ENCODE measurements around the gene MYD88. TPM values are rescaled to one million over a fixed set of nuclear protein-coding genes. Genes with fewer than 3 reads are reported as not detected.

The MYD88 gene
- total and polyA plus RNA-seq, 9 of the 15 experiments (the other 6 are each of a cell fraction or from before 2014, with no cell fraction given) = 3.2 to 47.3 (median 27.6) TPM

- TF ChIP-seq PPARD (CRISPR knock-in tag; IDR thresholded peaks at IDR 0.05) (no peak), TRIM28 (IDR thresholded peaks at IDR 0.05) (peak; percentile 8), GTF2A2 (tag; IDR thresholded peaks at IDR 0.05) (no peak), ZNF707 (CRISPR knock-in tag; conservative IDR thresholded peaks at IDR 0.05) (no peak), HNRNPK (IDR thresholded peaks at IDR 0.05; ENCODE audit: low read depth, low read length, poor library complexity, severe bottlenecking) (no peak), ELF4 (CRISPR knock-in tag; IDR thresholded peaks at IDR 0.05) (peak; percentile 72; the same call in 1 of the 2 replicates), TCF3 (CRISPR knock-in tag; IDR thresholded peaks at IDR 0.05) (no peak), ARID2 (IDR thresholded peaks at IDR 0.05) (no peak), ZNF197 (CRISPR knock-in tag; IDR thresholded peaks at IDR 0.05; ENCODE audit: low read depth) (peak; percentile 67; the same call in 1 of the 2 replicates), GTF2E2 (tag; IDR thresholded peaks at IDR 0.05) (peak; percentile 81; the same call in 1 of the 2 replicates), BRF1 (IDR thresholded peaks at IDR 0.05; ENCODE audit: borderline replicate concordance, extremely low read depth, insufficient read length) (no peak), TAF1 (IDR thresholded peaks at IDR 0.05; ENCODE audit: control insufficient read depth, extremely low read depth, insufficient read depth, low read length, severe bottlenecking) (peak; percentile 67), TCF7L2 (IDR thresholded peaks at IDR 0.05; ENCODE audit: low read depth, low read length) (peak; percentile 27; the same call in 1 of the 2 replicates), U2AF1 (optimal IDR thresholded peaks at IDR 0.05; ENCODE audit: low read depth, low read length) (peak; percentile 69), PKNOX1 (IDR thresholded peaks at IDR 0.05) (peak; percentile 99), FIP1L1 (IDR thresholded peaks at IDR 0.05; ENCODE audit: low read depth, low read length, poor library complexity, severe bottlenecking) (peak; percentile 69), CTBP1 (IDR thresholded peaks at IDR 0.05; ENCODE audit: borderline replicate concordance) (peak; percentile 81), MEF2D (tag; conservative IDR thresholded peaks at IDR 0.05; ENCODE audit: low read depth) (no peak; the same call in 1 of the 2 replicates), DLX4 (CRISPR knock-in tag; IDR thresholded peaks at IDR 0.05) (no peak), ZNF347 (CRISPR knock-in tag; IDR thresholded peaks at IDR 0.05; ENCODE audit: low read depth) (no peak)
- TF ChIP-seq, protein P1, sequence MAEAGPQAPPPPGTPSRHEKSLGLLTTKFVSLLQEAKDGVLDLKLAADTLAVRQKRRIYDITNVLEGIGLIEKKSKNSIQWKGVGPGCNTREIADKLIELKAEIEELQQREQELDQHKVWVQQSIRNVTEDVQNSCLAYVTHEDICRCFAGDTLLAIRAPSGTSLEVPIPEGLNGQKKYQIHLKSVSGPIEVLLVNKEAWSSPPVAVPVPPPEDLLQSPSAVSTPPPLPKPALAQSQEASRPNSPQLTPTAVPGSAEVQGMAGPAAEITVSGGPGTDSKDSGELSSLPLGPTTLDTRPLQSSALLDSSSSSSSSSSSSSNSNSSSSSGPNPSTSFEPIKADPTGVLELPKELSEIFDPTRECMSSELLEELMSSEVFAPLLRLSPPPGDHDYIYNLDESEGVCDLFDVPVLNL (CRISPR knock-in tag; IDR thresholded peaks at IDR 0.05; ENCODE audit: low read depth) = no peak
- TF ChIP-seq, protein P2, sequence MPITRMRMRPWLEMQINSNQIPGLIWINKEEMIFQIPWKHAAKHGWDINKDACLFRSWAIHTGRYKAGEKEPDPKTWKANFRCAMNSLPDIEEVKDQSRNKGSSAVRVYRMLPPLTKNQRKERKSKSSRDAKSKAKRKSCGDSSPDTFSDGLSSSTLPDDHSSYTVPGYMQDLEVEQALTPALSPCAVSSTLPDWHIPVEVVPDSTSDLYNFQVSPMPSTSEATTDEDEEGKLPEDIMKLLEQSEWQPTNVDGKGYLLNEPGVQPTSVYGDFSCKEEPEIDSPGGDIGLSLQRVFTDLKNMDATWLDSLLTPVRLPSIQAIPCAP (CRISPR knock-in tag; IDR thresholded peaks at IDR 0.05; ENCODE audit: borderline replicate concordance) = no peak
- TF ChIP-seq, protein P3, sequence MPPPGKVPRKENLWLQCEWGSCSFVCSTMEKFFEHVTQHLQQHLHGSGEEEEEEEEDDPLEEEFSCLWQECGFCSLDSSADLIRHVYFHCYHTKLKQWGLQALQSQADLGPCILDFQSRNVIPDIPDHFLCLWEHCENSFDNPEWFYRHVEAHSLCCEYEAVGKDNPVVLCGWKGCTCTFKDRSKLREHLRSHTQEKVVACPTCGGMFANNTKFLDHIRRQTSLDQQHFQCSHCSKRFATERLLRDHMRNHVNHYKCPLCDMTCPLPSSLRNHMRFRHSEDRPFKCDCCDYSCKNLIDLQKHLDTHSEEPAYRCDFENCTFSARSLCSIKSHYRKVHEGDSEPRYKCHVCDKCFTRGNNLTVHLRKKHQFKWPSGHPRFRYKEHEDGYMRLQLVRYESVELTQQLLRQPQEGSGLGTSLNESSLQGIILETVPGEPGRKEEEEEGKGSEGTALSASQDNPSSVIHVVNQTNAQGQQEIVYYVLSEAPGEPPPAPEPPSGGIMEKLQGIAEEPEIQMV (tag; conservative IDR thresholded peaks at IDR 0.05; ENCODE audit: low read depth) = no peak
These were observed 26.7 kb downstream of the MYD88 start, which contains the start of gene OXSR1 (continued) for GRCh38 chr3:38164952-38165721.
